Endodermal cell (in vitro differentiated cells): ENCODE measurements around the gene ELAVL1. TPM values are rescaled to one million over a fixed set of nuclear protein-coding genes. Genes with fewer than 3 reads are reported as not detected.

ENCODE experiments used
- DNase-seq: peaks from one replicate; pipeline ENCODE4 v3.0.0-alpha.2; 2017
- H3K27ac ChIP-seq: 2 replicates; pipeline ENCODE4 v1.5.1; 2013; ENCODE audit warnings: mild to moderate bottlenecking, low read depth, low read length, moderate library complexity
- H3K27me3 ChIP-seq: 2 replicates; pipeline ENCODE4 v1.6.1; 2013; ENCODE audit warnings: mild to moderate bottlenecking, low read length, moderate library complexity; ENCODE audit not compliant: insufficient read depth, control insufficient read depth, poor library complexity, severe bottlenecking
- H3K36me3 ChIP-seq: 2 replicates; pipeline ENCODE4 v1.7.0; 2013; ENCODE audit warnings: mild to moderate bottlenecking, low read length, moderate library complexity; ENCODE audit not compliant: control insufficient read depth, insufficient read depth
- H3K4me1 ChIP-seq: one replicate; pipeline ENCODE4 v1.7.0; 2013; ENCODE audit warnings: low read length; ENCODE audit not compliant: control insufficient read depth, insufficient read depth
- H3K4me3 ChIP-seq: 2 replicates; pipeline ENCODE4 v1.5.1; 2013; ENCODE audit warnings: mild to moderate bottlenecking, low read length, moderate library complexity
- H3K9ac ChIP-seq: 2 replicates; pipeline ENCODE4 v1.6.1; 2013; ENCODE audit warnings: mild to moderate bottlenecking, low read length, moderate library complexity; ENCODE audit not compliant: poor library complexity, severe bottlenecking; ENCODE audit errors: extremely low read depth
- H3K9me3 ChIP-seq: 2 replicates; pipeline ENCODE4 v1.6.1; 2013; ENCODE audit warnings: mild to moderate bottlenecking, low read length, moderate library complexity; ENCODE audit not compliant: control insufficient read depth
- H3K27ac Mint-ChIP-seq: 2 replicates; pipeline ENCODE4 v1.8.0; 2020; ENCODE audit warnings: mixed read lengths
- H3K27me3 Mint-ChIP-seq: 2 replicates; pipeline ENCODE4 v1.8.0; 2021; ENCODE audit warnings: mild to moderate bottlenecking, mixed read lengths; ENCODE audit not compliant: insufficient read depth
- H3K36me3 Mint-ChIP-seq: 2 replicates; pipeline ENCODE4 v1.8.0; 2020; ENCODE audit warnings: low read depth, mixed read lengths
- H3K4me1 Mint-ChIP-seq: 2 replicates; pipeline ENCODE4 v1.8.0; 2020; ENCODE audit warnings: mixed read lengths
- H3K4me3 Mint-ChIP-seq: 2 replicates; pipeline ENCODE4 v1.8.0; 2020; ENCODE audit warnings: mild to moderate bottlenecking, moderate library complexity, mixed read lengths
- H3K9me3 Mint-ChIP-seq: 2 replicates; pipeline ENCODE4 v1.8.0; 2020; ENCODE audit warnings: mild to moderate bottlenecking, mixed read lengths
- CTCF ChIP-seq: fragments of 200-600 bp; sonication (generic); conservative IDR thresholded peaks from 2 replicates; pipeline ENCODE4 v1.5.0; 2021; ENCODE audit warnings: antibody characterized with exemption, mild to moderate bottlenecking
- WGBS, 2 experiments: methylation state at CpG; one replicate each; pipeline versions ENCODE4 v1.1.5 to v1.1.7; 2013; ENCODE audit warnings: missing lambda C conversion rate in 2 of 2, mixed read lengths in 1 of 2; ENCODE audit not compliant: insufficient coverage in 1 of 2, insufficient read length in 1 of 2; 5-methylcytosine and 5-hydroxymethylcytosine counted together
- total RNA-seq, 2 donors: library from RNA; stranded (reverse); fragmentation: NEBNext Ultra II Directional in 1 of 2; extraction: Animal tissue kit (Norgen Biotek cat#: 25700) in 1 of 2; gene quantifications; 2 replicates in 1 of 2; 3 replicates in 1 of 2; pipeline ENCODE4 v1.2.1, GENCODE V29; 2021

The ELAVL1 gene
- total RNA-seq, 2 donors from 2014 or later, result 123 to 149 TPM

GRCh38 chr19:8004001-8004400 is 1.4 kb downstream of the ELAVL1 start:
- Mint-ChIP-seq H3K4me1 (peaks cover 27% of the 10 kb centered on the region), H3K36me3 (peaks cover 16% of the 10 kb centered on the region), H3K9me3 (no peaks in the 10 kb centered on the region), H3K27ac (peak overlapping the region; percentile 40), H3K27me3 (no peaks in the 10 kb centered on the region), H3K4me3 (peak overlapping the region; percentile 91)
- TF ChIP-seq CTCF, result no peak
- 87% methylated on average over 6 of the region's 6 CpGs for WGBS, 2 experiments
- Histone ChIP-seq H3K4me3 (peak overlapping the region; percentile 98), H3K9ac (peak overlapping the region; percentile 74), H3K27ac (no peak overlapping the region), H3K36me3 (peaks cover 18% of the 10 kb centered on the region), H3K27me3 (no peaks in the 10 kb centered on the region), H3K9me3 (no peaks in the 10 kb centered on the region), H3K4me1 (peaks cover 3% of the 10 kb centered on the region)
- DNase-seq, result no peak

GRCh38 chr19:8001995-8002849 is 3.2 kb downstream of the ELAVL1 start:
- peak overlapping the region; percentile 49 for H3K9ac ChIP-seq
- H3K27ac ChIP-seq, result peak overlapping the region; percentile 5

GRCh38 chr19:8001651-8001994 is 3.8 kb downstream of the ELAVL1 start:
- H3K4me1 Mint-ChIP-seq, result peaks cover 28% of the 10 kb centered on the region
- Histone ChIP-seq H3K27me3 (no peaks in the 10 kb centered on the region), H3K4me3 (no peak overlapping the region), H3K9me3 (no peaks in the 10 kb centered on the region), H3K27ac (no peak overlapping the region), H3K9ac (no peak overlapping the region), H3K36me3 (peaks cover 33% of the 10 kb centered on the region), H3K4me1 (peaks cover 3% of the 10 kb centered on the region)
- H3K9me3 Mint-ChIP-seq, result no peaks in the 10 kb centered on the region
- 83 to 94% methylated on average over 2 to 5 of the region's 5 CpGs for WGBS, 2 experiments
- TF ChIP-seq CTCF, result no peak
- H3K36me3 Mint-ChIP-seq, result peaks cover 24% of the 10 kb centered on the region
- H3K4me3 Mint-ChIP-seq, result peak overlapping the region; percentile 50
- no peak for DNase-seq
- H3K27ac Mint-ChIP-seq, result peak overlapping the region; percentile 97
- H3K27me3 Mint-ChIP-seq, result no peaks in the 10 kb centered on the region

More at GRCh38 chr19:8001995-8002849, 3.2 kb downstream of the ELAVL1 start:
- Histone ChIP-seq H3K27me3 (no peaks in the 10 kb centered on the region), H3K4me3 (peak overlapping the region; percentile 72), H3K9me3 (no peaks in the 10 kb centered on the region), H3K4me1 (peaks cover 3% of the 10 kb centered on the region), H3K36me3 (peaks cover 27% of the 10 kb centered on the region)
- Mint-ChIP-seq H3K27ac (peak overlapping the region; percentile 97), H3K4me1 (peaks cover 28% of the 10 kb centered on the region), H3K9me3 (no peaks in the 10 kb centered on the region), H3K4me3 (peak overlapping the region; percentile 50), H3K36me3 (peaks cover 18% of the 10 kb centered on the region), H3K27me3 (no peaks in the 10 kb centered on the region)
- peak; percentile 99 for DNase-seq
- TF ChIP-seq CTCF, result peak; percentile 97
- WGBS, 2 experiments, result 19 to 24% methylated on average over 20 to 27 of the region's 27 CpGs
